NK-92 (cell line): Measurements from ENCODE around the gene VAMP8.
A peak's percentile ranks its signal among the peaks of the same experiment; 100 is the strongest.
"Not testable (repeated sequence)": the region's sequence is repeated elsewhere in the genome, so short reads cannot be mapped to it uniquely, and the experiment has no call there.

Source experiments
- DNase-seq: peaks from one replicate; lab custom pipeline; 2025; ENCODE audit not compliant: unreplicated experiment; lab: John Stamatoyannopoulos, UW

The VAMP8 gene

GRCh38 chr2:85577386-85578242 lies at the start of gene VAMP8:
Gene VAMP8, plus strand, starts transcription at chr2:85577586. Its CDS starts 61 bp downstream, at chr2:85577647.
- DNase-seq: no peak

- no peak for DNase-seq
Measured at GRCh38 chr2:85527787-85528186, 49.6 kb upstream of the VAMP8 start.

- DNase-seq: no peak
Measured at GRCh38 chr2:85528355-85528754, 49.0 kb upstream of the VAMP8 start.

DNA sequence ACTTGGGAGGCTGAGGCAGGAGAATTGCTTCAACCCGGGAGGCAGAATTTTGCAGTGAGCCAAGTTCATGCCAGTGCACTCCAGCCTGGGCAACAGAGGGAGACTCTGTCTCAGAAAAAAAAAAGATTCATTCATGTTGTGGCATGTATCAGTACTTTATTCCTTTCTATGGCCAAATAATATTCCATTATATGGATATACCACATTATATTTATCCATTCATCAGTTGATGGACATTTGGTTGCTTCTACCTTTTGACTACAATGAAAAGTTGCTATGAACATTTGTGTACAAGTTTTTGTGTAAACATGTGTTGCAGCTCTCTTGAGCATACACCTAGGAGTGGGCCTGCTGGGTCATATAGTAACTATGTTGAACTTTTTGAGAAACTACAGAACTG lies 47.6 kb upstream of the VAMP8 start:
- no peak for DNase-seq

DNA sequence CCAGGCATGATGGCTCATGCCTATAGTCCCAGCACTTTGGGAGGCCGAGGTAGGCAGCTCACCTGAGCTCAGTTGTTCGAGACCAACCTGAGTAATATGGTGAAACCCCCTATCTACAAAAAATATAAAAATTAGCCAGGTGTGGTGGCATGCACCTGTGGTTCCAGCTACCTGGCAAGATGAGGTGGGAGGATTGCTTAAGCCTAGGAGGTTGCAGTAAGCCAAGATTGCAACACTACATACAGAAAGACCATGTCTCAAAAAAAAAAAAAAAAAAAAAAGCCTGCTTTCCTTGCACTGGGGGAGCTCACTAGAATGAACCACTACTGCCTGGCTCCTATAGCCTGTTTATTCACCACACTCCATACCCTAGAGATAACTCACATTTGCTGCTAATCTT lies 45.8 kb upstream of the VAMP8 start:
- no peak for DNase-seq

DNA sequence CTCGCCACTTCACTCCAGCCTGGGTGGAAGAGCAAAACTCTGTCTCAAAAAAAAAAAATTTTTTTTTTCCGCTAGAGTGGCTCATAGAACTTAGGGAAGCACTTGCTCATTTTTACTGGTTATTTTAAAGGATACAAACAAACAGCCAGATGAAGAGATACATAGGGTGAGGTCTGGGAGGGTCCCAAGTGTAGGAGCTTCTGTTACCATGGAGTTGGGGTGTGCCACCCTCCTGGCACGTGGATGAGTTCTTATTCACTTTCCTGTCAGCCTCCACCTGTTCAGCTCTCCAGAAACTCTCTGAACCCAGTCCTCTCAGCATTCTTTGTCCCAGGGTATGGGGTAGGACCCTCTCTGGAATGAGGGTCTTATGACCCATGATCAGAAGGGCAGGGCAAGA lies 43.3 kb upstream of the VAMP8 start:
- DNase-seq: no peak

GRCh38 chr2:85534881-85535280 lies 42.5 kb upstream of the VAMP8 start:
- no peak for DNase-seq

GRCh38 chr2:85536479-85536878 lies 40.9 kb upstream of the VAMP8 start:
- DNase-seq: no peak

- DNase-seq: no peak
Measured at GRCh38 chr2:85537600-85538506, 39.5 kb upstream of the VAMP8 start.

- DNase-seq: peak; percentile 9
Measured at GRCh38 chr2:85538507-85539360, 38.7 kb upstream of the VAMP8 start, which contains the start of gene MAT2A. Gene MAT2A, plus strand, starts transcription at chr2:85539168. Its CDS starts 120 bp downstream, at chr2:85539288.

GRCh38 chr2:85539361-85540132 lies 37.8 kb upstream of the VAMP8 start:
- DNase-seq: no peak

- no peak for DNase-seq
Measured at GRCh38 chr2:85540133-85540648, 37.2 kb upstream of the VAMP8 start.

- DNase-seq: no peak
Measured at GRCh38 chr2:85541262-85541661, 36.1 kb upstream of the VAMP8 start.

GRCh38 chr2:85541753-85542457 lies 35.5 kb upstream of the VAMP8 start:
- DNase-seq: no peak

- DNase-seq: no peak
Measured at GRCh38 chr2:85542777-85543176, 34.6 kb upstream of the VAMP8 start.

GRCh38 chr2:85544254-85544691 lies 33.1 kb upstream of the VAMP8 start:
- not testable (repeated sequence) for DNase-seq

DNA sequence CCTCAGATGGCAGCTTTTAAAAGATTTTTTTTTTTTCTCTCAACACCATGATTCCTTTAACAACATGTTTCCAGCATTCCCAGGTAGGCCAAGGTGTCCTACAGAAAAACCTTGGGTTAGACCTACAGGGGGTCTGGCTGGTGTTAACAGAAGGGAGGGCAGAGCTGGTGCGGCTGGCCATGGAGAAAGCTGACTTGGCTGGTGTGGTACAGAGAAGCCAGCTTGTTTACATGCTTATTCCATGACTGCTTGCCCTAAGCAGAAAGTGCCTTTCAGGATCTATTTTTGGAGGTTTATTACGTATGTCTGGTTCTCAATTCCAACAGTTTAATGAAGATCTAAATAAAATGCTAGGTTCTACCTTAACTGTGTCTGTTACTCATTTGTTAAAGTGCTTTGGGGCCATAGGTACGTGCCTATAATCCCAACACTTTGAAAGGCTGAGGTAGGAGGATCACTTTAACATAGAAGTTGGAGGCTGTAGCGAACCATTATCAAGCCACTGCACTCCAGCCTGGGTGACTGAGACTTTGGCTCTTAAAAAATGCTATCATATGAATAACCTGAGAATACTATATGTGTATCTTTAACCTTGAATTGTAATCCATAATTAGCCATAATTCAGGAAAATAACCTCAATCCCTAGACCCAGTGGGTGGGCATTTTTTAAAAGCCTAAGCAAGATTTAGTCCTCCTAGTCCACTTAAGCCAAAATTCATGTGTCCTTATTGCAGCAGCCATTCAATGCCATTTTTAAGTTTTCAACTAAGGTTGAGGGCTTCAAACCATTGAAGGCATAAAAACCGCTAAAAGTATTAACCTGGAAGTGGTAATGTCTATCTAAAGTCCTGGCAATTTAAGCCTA lies 32.2 kb upstream of the VAMP8 start:
- not testable (repeated sequence) for DNase-seq

GRCh38 chr2:85545780-85546240 lies 31.6 kb upstream of the VAMP8 start:
- no peak for DNase-seq
